ENCODE results near the gene FZD2. TPM values are rescaled to one million over a fixed set of nuclear protein-coding genes. Genes with fewer than 3 reads are reported as not detected.

Gene FZD2
- total RNA-seq, 1 experiment from 2014 or later, result 23.7 TPM

DNA sequence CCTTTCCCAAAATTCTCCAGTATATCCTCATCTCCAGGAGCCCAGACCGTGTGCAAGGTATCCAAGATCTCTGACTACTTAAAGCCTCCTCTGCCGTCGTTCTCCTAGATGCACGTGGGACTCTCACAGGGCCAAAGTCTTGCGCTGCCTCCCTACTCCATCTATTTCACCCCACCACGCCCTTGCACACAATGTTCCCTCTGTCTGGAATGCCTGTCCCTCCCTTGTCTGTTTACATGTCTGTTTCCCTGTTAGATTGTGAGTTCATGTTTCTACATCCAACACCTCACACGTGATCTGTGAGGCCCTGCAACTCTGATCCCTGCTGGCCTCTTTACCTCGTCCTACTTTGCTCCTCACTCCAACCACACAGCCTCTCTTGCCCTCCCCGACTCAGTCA, 4.9 kb upstream of the FZD2 start:
- Histone ChIP-seq H3K9me3 (ENCODE audit: low read depth, low read length, poor library complexity, severe bottlenecking) (no peaks in the 10 kb centered on the region), H3K4me3 (ENCODE audit: low read depth, low read length, poor library complexity, severe bottlenecking) (no peak overlapping the region), H3K4me1 (ENCODE audit: insufficient read depth, low read length, poor library complexity, severe bottlenecking) (peaks cover 24% of the 10 kb centered on the region), H3K27ac (ENCODE audit: low read depth, low read length, poor library complexity, severe bottlenecking) (no peak overlapping the region), H3K27me3 (replicated peaks; ENCODE audit: insufficient read depth, low read depth, low read length, poor library complexity) (no peaks in the 10 kb centered on the region), H3K36me3 (ENCODE audit: insufficient read depth, low read length, poor library complexity, severe bottlenecking) (no peaks in the 10 kb centered on the region)
- no peak for DNase-seq (ENCODE audit: low spot score)
- TF ChIP-seq, protein P1, sequence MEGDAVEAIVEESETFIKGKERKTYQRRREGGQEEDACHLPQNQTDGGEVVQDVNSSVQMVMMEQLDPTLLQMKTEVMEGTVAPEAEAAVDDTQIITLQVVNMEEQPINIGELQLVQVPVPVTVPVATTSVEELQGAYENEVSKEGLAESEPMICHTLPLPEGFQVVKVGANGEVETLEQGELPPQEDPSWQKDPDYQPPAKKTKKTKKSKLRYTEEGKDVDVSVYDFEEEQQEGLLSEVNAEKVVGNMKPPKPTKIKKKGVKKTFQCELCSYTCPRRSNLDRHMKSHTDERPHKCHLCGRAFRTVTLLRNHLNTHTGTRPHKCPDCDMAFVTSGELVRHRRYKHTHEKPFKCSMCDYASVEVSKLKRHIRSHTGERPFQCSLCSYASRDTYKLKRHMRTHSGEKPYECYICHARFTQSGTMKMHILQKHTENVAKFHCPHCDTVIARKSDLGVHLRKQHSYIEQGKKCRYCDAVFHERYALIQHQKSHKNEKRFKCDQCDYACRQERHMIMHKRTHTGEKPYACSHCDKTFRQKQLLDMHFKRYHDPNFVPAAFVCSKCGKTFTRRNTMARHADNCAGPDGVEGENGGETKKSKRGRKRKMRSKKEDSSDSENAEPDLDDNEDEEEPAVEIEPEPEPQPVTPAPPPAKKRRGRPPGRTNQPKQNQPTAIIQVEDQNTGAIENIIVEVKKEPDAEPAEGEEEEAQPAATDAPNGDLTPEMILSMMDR (conservative IDR thresholded peaks at IDR 0.05; ENCODE audit: low read depth, low read length), result no peak
- no peak for TF ChIP-seq EZH2 (IDR thresholded peaks at IDR 0.05; ENCODE audit: borderline replicate concordance, low read depth, low read length, poor library complexity, severe bottlenecking)
- CTCF ChIA-PET, result no interaction called here
- intact Hi-C loops (cut with micrococcal nuclease; ENCODE audit: unreplicated experiment), result no loop called here
- no TSS peak for BruUV-seq (replicated peaks)
- POLR2A ChIA-PET (ENCODE audit: low non-redundant PET), result no interaction called here

DNA sequence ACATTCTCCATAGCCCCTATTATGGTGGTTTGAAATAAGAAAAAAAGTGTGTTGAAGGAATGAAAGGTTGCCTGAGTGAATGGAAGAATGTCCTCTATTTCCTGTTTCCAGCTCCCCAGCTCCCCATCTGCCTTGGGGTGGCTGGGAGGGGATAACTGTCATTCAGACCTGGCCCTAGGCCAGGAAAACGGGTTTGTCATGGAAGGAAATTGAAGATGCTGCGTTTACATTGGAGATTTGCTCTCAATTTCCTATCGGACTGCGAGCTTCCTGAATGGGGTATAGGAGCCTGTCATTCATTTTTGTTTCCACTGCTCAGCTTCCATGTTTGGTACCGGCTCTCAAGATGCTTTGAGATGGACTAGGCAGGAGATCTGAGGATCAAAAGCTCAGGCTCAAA, 2.2 kb upstream of the FZD2 start:
- ChIA-PET CTCF (no interaction called here), POLR2A (ENCODE audit: low non-redundant PET) (no interaction called here)
- Histone ChIP-seq H3K4me3 (ENCODE audit: low read depth, low read length, poor library complexity, severe bottlenecking) (no peak overlapping the region), H3K9me3 (ENCODE audit: low read depth, low read length, poor library complexity, severe bottlenecking) (no peaks in the 10 kb centered on the region), H3K4me1 (ENCODE audit: insufficient read depth, low read length, poor library complexity, severe bottlenecking) (peaks cover 11% of the 10 kb centered on the region), H3K27ac (ENCODE audit: low read depth, low read length, poor library complexity, severe bottlenecking) (no peak overlapping the region), H3K27me3 (replicated peaks; ENCODE audit: insufficient read depth, low read depth, low read length, poor library complexity) (no peaks in the 10 kb centered on the region), H3K36me3 (ENCODE audit: insufficient read depth, low read length, poor library complexity, severe bottlenecking) (no peaks in the 10 kb centered on the region)
- BruUV-seq (replicated peaks), result no TSS peak
- peak; percentile 44 for DNase-seq (ENCODE audit: low spot score)
- intact Hi-C loops (cut with micrococcal nuclease; ENCODE audit: unreplicated experiment), result no loop called here
- TF ChIP-seq EZH2 (IDR thresholded peaks at IDR 0.05; ENCODE audit: borderline replicate concordance, low read depth, low read length, poor library complexity, severe bottlenecking), result no peak
- TF ChIP-seq, protein P1 (conservative IDR thresholded peaks at IDR 0.05; ENCODE audit: low read depth, low read length), result no peak

DNA sequence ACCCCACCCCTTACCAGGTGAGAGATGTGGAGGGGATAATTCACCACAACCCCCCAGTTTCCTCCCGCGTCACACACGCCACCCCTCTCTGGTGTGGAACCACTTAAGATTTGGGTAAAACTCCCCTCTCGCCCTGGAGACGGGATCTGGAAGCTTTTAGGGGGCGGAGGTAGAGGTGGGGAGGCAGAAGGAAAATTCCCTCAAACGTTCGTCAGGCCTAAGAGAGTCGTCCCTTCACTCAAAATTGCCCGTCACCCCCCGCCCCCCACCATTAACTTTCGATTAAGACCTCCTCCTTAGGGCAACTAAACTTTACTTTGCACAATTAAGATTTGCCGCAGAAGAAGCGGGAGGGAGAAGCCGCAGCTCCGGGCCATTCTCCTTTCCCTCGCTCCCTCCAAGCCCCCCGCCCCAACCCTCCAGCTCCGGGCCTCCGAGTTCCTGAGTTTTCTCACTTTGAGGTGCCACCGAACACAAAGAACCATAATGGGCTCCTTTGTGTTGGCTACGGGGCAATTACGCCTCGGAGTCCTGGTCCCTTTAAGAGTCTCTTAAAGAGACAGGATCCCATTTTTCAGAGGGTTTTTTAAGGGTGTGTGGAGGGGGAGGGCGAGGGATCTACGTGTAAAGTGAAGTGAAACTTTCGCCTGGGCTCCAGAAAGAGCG, 985 bp upstream of the FZD2 start:
- ChIA-PET POLR2A (ENCODE audit: low non-redundant PET) (interaction anchor here (0.6 to 0.9 kb wide), 2 partner anchors 9 to 36 kb away, joined by 3 to 5 read pairs; no protein-coding TSS in a partner anchor), CTCF (interaction anchor here (1.0 kb wide), 1 partner anchor 22 kb away, joined by 4 read pairs; no protein-coding TSS in a partner anchor)
- TF ChIP-seq EZH2 (IDR thresholded peaks at IDR 0.05; ENCODE audit: borderline replicate concordance, low read depth, low read length, poor library complexity, severe bottlenecking), result no peak
- TF ChIP-seq, protein P1 (conservative IDR thresholded peaks at IDR 0.05; ENCODE audit: low read depth, low read length), result no peak
- Histone ChIP-seq H3K4me3 (ENCODE audit: low read depth, low read length, poor library complexity, severe bottlenecking) (peak overlapping the region; percentile 62), H3K9me3 (ENCODE audit: low read depth, low read length, poor library complexity, severe bottlenecking) (no peaks in the 10 kb centered on the region), H3K4me1 (ENCODE audit: insufficient read depth, low read length, poor library complexity, severe bottlenecking) (peaks cover 11% of the 10 kb centered on the region), H3K27ac (ENCODE audit: low read depth, low read length, poor library complexity, severe bottlenecking) (peak overlapping the region; percentile 92), H3K36me3 (ENCODE audit: insufficient read depth, low read length, poor library complexity, severe bottlenecking) (no peaks in the 10 kb centered on the region), H3K27me3 (replicated peaks; ENCODE audit: insufficient read depth, low read depth, low read length, poor library complexity) (no peaks in the 10 kb centered on the region)
- intact Hi-C loops (cut with micrococcal nuclease; ENCODE audit: unreplicated experiment), result no loop called here
- peak; percentile 54 for DNase-seq (ENCODE audit: low spot score)
- BruUV-seq (replicated peaks), result TSS peak; percentile 61
